GM21515 (cell line): ENCODE results near the gene ROR2.

Experiments
- ATAC-seq: cut with Tn5 transposase; IDR thresholded peaks from one replicate; pipeline ENCODE4 v1.9.1; 2021; ENCODE audit not compliant: unreplicated experiment

Gene ROR2

DNA sequence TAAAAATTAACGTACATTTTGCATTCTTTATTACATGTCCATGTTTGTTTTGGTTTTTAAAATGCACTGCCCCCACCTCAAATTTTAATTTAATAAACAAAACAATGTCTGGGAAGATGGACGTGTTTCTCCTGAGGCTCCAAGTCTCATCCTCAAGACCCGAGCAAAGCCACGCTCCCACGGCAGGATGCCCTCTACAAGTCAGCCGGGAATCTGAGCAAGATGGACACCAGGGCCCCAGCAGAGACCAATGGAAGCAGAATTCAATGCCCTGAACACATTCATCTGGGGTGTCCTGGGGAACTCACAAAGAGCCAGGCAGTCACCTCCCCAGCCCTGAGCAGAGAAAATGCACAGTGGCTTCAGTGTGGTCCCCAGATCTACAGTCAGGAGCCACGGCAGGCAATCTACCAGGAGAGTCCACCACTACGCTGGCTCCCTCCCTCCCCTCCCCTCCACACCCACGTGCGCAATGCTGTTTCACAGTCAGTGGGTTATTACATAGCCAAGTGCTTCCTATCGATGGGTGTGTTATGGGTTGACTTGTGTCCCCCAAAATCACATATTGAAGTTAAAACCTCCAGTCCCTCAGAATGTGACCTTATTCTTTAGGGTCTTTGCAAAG, 129.8 kb downstream of the ROR2 start:
- no peak for ATAC-seq

DNA sequence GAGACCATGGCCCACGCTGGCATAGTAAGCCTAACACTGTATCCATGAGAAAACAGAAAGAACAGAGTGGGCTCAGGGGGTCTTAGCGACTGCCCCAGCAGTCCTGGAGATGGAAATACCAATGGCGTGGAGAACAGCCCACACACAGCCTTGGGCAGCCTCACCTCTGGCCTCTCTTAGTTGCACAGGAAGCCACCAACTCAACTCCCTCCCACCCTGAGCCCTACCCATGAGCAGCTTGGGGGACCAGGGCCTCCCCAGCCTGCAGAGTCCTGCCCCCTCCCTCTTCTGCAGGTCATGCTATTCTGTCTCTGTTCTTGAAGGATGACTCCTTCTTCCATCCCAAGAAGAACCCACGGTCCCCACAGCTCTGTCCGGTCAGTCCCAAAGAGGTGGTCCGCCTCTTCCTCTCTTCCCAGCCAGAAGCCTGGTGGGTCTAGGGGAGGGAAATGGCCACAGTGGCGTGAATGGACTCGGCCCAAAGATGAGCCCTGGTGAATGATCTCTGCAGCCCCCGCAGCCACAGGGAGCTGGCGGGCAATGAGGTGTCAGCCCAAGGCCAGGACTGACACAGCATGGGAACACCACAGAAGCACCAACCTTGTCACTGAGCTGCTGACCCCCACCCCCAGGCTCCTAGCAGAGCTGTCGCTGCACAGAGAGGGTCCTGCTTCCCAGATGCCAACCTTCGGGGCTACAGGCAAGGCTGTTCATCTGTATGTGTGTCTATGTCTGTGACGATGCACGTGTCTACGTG, 131.2 kb downstream of the ROR2 start:
- no peak for ATAC-seq

DNA sequence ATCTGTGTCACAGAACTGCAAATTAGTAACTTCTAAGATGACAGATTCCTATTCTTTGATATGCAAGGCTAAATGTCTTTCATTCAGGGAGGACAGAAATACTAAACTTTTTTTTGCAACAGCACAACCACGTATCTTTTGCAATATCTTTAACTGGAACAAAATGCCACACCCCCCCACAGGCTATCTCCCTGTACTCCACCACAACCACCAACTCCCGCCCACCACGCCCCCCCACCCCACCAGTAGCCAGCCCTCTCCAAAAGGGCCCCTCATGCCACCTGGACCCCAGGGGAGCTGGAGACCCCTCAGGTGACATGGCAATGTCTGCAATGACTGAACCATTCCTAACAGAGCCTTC, 131.8 kb downstream of the ROR2 start:
- no peak for ATAC-seq

DNA sequence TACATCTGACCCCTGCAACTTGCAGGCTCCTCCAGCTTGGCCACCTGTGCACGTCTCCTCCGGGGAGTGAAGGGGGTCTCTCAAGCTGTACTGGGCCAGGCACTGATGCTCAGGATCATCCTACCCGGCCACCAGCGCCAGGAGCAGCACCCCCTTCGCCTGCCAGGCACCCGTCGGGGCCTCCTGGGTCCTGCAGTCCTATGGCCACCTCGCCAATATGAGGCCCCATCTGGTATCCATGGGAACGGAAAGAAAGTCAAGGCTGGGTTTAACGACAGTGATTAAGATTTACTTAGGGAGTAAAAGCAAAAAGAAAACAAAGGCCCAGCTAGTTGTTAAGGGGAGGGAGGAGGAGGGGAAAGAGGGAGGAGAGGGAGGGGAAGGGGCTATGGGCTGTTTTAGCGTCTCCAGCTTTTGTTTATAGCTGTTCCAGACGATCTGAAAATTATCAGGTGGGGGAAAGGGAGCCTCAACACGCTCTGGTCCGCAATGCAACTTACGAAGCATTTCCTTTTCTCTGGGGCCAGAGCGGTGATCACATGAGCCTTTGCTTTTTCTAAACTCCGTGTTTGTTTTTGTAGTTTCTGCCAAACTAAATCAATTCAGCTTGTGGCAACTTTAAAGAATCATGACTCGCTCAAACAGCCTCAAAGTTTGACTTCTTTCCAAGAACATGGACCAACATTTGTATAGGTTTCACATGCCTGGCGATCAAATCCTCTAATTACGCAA, 132.4 kb downstream of the ROR2 start:
- ATAC-seq: no peak

DNA sequence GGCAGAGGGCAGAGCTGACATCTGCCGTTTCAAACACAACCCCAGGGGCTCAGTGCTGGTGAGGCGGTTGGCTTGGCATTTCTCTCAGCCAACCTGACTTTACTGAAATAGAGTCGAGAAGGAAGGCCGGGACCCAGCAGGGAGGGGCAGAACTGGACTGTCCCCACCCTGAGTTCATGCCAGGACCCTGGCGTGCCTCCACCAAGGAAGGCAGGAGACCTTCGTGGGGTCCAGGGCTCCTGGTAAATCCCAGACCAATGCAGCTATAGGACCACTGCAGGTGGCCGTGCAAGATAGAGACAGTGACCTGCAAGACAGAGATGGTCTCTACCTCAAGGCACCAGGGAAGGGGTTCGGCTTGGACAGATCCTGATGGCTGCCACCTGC, 132.9 kb downstream of the ROR2 start:
- no peak for ATAC-seq

DNA sequence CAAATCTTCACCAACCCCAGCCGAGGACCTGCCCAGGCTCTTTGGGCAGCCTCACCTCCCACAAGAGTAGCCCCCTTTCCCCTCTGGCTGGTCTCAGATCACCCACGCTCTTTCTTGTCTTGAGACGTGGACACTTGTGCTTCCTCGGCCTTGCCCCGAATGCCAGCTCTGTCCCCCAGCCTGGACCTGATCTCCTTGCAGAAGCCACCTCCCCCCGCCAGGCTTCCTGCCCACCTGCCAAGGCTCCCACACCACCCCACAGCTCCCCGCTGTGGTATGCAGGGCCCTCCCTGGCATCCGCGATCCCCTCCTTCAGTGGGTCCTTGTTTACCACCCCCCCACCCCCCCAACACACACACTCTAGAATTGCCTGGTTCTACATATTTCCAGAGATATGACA, 133.7 kb downstream of the ROR2 start:
- ATAC-seq: no peak

DNA sequence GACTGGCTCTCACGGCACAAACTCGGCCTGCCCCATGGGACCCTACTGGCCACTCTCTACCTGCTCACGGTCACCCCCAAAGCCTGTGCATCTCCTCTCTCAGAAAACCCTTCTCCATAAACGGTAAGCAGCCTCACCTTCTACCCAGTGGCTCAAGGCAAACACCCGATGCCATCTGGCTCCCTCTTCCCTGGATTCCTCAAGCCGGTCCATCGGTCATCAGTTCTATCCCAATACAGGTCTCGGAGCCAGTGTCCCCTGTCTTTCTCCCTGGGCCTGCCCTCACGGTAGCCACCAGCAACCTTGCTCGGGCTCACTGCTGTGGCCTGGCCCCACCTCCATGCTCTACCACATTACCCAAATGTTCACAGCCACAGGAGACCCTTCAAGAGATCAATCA, 134.1 kb downstream of the ROR2 start:
- no peak for ATAC-seq

DNA sequence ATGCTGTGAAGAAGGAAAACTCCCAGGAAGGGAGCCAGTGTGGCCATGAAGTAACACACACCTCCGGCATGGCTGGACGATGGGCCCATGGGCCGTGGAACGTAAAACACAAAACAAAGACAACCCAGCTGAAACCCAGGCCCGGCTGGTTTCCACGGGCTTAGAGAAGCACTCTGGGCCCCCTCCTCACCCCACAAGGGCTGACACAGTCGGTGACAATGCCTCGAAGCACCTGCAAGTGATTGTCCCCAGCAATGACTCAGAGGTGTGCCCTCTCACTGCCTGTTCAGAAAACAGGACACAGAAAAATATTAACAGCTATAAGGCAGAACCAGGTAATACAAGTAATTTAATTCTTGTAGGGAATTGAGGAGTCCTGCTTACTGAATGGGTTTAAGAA, 135.3 kb downstream of the ROR2 start:
- no peak for ATAC-seq

DNA sequence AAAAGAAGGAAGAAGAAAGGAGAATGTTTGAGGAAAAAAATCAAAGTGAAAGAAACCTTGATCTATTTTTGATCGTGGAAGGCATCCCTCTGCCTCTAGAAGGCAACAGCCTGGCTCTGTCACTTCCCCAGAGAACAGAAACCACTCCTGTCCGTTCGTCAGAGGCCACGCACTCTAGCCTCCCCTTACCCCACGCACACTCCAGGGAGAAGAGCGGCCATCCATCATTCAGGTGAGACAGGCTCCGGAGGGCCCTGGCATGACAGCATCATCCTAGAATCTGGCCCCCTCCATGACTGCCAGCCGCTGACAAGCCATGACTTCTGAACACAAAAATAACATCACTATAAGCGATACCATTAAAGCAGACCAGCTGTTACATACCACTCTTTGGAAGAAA, 135.8 kb downstream of the ROR2 start:
- ATAC-seq: no peak

DNA sequence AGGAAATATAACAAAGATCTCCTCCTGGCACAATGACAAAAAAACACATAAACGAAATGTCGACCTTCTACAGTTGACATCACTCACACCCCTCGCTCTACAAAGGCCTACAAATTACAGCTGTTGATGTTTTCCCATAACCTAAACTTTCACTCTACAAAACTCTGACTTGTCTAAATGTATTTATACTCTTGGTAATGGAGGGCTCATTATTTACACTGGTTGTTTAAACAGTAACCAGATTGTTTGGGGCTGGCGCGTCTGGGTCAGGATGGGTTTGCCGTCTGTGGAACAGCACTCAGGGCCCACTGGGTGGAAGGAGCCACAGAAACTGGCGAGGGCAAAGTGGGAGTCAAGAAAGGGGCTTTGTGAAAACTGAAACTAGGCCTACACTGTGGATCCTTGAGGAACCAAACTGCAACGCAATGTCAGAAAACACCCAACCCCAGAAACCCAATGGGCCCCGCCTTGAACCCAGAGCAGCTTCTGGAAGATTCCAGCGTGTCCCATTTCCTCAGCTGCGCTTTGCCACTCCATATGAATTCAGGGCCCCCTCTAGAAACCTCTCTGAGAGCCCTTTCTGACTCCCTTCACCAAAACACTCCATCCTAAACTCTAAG, 136.7 kb downstream of the ROR2 start:
- no peak for ATAC-seq

DNA sequence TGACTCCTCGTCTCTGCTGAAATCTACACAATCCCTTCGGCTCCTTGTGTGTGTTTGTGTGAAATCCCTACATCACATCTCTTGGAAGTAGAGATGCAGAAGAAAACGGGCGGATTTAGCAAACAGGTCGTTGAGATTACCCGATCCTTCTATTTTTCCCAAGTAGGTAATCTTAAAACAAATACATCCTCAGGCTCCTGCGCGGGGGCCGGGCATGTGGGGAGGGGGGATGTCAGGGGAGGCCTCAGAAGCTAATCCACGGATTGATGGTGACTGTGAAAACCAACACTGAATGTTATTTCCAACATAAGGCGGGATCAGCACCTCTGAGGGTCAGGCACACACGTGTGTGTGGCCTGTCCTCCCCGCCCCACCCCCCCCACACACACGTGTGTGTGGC, 137.8 kb downstream of the ROR2 start:
- ATAC-seq: no peak

DNA sequence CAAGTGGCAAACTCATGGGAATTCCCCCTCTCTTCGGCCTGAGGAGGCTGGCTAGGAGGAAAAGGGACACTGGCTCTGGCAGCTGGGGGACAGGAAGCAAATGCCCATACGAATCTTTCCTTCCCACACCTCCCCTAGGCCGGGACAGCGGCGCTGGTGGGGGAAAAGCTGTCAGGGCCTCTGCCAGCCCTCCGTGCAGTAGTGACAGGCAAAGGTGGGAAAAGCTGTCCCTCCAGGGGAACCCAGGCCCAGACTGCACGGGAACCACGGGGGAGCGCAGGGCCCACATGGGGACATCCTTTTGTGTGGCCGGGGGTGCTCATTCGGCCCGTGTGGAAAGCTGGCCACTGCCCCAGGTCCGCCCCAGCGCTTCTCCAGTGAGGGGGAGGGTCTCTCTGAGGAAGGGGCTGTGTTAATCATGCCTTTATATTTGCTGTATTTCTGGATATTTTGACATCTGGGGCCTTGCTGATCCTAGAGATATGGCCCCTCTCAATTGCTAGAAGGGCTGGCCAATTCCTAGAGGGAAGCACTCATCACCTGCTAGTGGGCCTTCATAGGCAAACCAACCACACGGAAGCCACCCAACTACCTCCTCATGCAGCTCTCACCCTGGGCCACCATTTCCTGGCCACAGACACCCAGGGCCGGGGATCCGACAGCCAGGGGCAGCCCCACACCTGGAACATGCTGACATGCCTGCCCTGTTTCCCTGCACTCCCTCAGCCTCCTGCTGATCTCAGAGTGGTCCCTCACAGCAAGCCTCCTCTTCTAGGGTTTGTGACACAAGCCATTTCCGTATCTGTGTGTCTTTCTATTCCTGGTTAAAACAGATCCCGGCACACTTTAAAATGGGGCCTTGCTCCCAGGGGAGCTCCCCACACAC, 138.8 kb downstream of the ROR2 start:
- ATAC-seq: no peak

DNA sequence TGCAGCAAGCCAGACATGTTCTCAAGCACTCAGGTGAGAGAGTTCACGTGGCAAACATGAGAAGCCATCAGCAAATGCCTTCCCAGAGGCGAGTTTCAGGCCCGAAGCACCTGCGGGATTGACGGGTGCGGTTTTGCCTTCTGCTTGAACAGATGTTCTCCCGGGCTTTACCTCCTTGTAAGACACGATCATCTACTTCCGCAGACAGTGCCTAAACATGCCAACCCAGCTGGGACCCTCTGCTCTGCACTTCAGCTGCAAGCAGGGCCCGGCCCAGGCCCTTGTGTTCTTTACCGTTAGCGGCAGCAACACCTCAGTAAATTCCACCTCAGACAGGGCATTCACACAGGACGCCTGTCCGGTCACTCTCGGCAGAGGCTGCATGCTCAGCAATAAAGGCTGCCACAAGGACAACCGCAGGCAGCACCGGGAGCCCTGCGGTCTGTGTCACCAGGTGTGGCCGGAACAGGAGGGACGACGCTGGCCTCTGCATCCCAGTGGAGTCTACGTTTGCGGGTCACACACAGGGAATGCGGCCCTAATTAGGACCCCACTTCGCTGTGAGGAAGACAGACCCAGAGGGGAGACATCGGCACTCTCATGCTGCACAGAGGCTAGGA, 139.6 kb downstream of the ROR2 start:
- no peak for ATAC-seq

DNA sequence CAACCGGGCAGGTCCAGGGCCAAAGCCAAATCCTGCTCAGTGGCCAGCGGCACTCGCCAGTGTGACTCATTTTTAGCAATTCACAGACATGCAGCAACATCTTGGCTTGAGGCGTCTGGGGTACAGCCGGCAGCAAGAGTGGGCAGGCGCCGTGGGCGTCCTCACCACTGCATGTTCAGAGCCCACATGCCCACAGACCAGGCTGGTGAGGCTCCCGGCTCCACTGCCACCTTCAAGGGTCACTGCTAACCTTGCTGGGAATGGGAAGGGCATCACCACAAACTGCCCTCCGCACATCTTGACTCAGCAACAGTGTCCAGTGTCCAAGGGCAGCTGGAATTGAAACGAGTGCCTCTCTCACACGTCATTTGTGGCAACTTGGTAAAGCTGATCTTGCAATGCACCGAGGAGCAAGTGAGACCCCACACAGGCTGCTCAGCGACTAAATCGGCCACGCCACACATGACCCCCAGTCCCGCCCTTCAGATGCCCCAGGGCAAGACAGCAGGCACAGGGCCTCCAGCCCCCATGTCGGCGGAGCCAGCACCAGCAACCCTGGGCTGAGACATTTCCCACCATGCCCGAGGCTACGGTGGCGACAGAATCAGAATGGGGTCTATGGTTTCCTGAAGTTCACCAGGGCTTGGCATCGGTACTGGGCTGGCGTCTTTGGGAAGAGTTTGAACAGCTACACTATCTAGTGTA, 140.3 kb downstream of the ROR2 start:
- ATAC-seq: no peak

DNA sequence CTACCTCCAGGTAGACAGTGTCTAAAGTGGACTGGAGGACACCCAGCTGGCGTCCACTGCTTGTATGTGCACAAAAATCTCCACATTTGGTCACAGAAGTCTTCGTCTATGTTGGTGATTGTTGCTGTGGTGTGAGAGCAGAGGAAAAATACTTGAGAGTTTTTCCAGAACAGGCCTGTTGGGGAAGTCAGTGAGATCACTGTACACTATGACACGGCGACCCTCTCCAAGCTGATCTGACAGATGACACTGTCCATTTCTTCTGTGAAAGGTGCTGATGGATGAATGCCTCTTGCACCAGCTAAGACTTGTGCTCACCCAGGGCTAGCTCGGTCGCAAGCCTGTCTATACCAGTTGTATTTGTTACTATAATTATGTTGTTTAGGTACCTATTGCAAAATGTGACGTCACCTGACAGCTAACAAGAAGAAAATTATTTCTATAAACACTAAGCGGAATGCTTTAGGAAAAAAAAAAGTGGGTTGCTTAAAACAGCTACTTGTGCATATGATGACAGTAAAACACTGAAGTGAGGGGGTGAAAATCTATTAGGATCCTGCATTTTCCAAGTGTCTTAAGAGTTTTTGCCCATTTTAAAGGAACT, 142.3 kb downstream of the ROR2 start:
- no peak for ATAC-seq

DNA sequence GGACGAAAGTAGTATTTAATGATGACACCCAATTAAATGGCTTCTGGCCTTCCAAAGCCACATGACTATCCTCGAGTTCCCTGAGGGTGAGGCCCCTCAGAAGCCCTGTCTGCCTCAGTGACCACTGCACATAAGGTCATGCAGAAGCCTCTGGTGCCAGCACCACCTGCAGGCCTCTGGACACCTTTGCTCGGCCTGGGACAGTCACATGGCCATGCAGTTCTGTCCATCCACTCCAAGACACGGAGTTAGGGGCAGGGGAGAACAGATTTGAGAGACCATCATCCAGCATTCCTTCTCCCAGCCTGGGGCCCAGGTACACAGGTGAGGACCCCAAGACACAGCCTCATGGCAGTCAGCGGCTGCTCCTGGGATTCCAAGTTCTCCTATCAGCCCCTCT, 145.0 kb downstream of the ROR2 start:
- no peak for ATAC-seq

DNA sequence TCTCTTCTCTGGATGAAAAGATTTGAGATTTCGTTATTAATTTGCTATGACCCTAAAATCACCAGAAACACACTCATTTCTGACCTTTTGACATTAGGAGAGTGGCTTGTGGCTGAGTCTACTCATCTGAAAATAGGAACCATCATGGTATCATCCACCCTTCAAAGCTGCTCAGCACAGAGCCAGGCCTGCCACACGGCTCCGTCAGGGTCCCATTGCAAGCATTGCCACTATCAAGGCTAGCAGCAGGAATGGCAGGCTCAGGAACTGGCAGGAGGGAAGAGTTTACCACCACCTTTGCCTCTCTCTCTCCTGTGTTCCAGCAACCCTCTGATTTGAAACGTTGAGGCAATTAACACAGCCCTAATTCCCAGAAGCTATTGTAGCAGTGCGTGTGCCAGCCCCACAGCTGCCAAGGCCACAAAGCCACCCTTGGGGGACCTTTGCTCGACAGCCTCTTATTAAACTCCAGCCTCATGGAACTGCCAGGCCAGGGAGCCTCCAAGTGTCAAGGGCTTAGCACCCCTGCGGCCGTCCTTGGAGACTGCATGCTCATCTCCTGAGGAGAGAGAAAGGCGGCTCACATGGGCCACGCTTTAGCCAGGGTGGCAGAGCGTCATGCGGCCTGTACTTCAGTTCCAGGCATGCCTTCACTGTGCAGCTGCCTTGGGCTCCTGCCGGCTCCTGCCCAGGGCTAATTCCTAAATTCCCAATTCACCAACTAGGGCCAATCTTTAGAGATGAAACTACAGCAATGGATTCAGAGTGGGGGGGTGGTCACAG, 145.9 kb downstream of the ROR2 start:
- no peak for ATAC-seq

DNA sequence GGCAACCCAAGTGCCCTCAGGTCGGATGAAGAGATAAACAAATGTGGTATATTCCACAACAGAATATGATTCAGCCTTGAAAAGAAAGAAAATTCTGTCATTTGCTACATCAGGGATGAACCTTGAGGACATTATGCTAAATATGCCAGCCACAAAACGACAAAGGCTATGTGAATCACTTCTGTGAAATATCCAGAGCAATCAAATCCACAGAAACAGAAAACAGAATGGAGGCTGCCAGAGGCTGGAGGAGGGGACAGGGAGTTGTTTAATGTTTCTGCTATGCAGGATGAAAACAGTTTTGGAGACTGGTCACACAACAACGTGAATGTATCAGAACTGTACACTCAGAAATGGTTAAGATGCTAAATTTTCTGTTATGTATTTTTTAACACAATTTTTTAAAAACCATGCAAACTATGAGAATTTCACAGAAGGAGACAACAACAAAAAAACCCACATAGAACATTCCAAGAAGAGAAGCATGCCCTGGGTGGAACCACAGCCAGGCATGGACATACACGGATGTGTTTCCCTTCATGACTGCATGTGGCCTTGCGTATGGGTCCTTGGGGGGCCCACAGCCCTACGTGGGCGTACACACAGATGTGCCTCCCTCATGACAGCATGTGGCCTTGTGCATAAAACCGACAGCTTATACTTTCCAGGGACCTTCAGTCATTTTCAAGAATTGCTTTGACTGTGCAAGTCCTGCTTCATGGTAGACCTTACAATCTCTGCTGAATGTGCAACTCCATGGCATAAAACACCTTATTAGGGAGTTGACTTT, 146.7 kb downstream of the ROR2 start:
- ATAC-seq: no peak
